ENCODE data around the gene DDRGK1.

The DDRGK1 gene

DNA sequence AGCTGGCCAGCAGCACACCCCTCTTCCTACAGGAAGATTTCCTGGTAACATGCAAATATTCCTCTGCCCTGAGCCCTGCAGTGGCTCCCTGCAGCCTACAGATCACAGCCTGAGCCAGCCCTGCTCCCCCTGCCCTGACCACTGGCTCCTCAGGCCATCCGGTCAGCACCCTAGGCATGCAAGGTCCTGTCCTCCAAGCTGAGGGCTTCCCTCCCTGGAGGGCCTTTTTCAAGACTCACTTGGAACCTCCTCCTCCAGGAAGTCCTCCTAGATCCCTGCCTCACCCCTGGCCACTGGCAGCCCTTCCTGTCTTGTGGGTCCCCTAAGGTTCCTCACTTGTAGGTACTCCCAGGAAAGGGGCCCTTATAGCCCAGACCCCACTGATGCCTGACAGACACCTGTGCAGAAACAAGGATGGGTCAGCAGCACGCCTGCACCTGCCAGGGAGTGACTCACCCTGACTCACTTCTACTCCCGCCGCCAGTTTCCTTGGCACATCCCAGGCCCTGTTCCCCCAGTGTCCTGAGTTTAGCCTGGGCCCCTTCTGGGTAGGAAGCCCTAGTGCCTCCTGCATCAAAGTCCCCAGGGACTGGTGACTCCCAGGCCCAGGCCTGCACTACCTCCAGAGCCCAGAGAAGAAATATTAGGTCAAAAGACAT, 31.3 kb upstream of the DDRGK1 start:
- TF ChIP-seq, protein P1, sequence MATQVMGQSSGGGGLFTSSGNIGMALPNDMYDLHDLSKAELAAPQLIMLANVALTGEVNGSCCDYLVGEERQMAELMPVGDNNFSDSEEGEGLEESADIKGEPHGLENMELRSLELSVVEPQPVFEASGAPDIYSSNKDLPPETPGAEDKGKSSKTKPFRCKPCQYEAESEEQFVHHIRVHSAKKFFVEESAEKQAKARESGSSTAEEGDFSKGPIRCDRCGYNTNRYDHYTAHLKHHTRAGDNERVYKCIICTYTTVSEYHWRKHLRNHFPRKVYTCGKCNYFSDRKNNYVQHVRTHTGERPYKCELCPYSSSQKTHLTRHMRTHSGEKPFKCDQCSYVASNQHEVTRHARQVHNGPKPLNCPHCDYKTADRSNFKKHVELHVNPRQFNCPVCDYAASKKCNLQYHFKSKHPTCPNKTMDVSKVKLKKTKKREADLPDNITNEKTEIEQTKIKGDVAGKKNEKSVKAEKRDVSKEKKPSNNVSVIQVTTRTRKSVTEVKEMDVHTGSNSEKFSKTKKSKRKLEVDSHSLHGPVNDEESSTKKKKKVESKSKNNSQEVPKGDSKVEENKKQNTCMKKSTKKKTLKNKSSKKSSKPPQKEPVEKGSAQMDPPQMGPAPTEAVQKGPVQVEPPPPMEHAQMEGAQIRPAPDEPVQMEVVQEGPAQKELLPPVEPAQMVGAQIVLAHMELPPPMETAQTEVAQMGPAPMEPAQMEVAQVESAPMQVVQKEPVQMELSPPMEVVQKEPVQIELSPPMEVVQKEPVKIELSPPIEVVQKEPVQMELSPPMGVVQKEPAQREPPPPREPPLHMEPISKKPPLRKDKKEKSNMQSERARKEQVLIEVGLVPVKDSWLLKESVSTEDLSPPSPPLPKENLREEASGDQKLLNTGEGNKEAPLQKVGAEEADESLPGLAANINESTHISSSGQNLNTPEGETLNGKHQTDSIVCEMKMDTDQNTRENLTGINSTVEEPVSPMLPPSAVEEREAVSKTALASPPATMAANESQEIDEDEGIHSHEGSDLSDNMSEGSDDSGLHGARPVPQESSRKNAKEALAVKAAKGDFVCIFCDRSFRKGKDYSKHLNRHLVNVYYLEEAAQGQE (IDR thresholded peaks at IDR 0.05; ENCODE audit: insufficient read depth in 1 of 2, low read depth in 2 of 2, low read length in 2 of 2): no peak
- TF ChIP-seq FOXP2 (optimal IDR thresholded peaks at IDR 0.05; ENCODE audit: borderline replicate concordance, extremely low read depth, extremely low read length, insufficient read depth): no peak

DNA sequence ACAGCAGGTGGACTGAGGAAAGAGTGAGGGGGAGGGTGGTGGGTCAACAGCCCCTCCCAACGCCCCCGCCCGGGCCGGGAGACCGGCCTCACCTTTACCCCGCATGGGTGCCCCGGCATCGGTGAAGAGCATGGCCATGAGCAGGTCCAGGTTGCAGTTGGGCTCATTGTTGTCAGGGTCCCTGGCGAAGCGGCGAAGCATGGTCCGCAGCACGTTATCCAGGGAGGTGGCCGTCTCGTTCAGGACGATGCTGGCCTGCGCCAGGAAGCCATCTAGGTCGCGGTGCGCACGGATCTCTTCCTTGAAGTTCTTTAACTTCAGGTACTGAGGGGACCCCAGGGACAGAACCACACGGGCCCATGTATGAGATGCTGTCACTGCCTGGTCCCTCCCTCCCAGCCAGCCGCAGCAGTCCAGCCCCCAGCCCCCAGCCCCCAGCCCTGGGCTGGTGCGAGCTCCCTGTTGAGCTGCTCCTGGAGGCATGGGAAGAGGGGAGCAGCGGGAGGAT, 29.6 kb upstream of the DDRGK1 start:
- TF ChIP-seq FOXP2 (optimal IDR thresholded peaks at IDR 0.05; ENCODE audit: borderline replicate concordance, extremely low read depth, extremely low read length, insufficient read depth): no peak
- no peak for TF ChIP-seq POLR2AphosphoS5 (IDR thresholded peaks at IDR 0.05; ENCODE audit: low read depth, low read length)
- TF ChIP-seq, protein P1 (IDR thresholded peaks at IDR 0.05; ENCODE audit: insufficient read depth in 1 of 2, low read depth in 2 of 2, low read length in 2 of 2): no peak
- TF ChIP-seq SIN3A (IDR thresholded peaks at IDR 0.05; ENCODE audit: borderline replicate concordance, insufficient read depth, low read length): no peak
- no peak for TF ChIP-seq TAF1 (IDR thresholded peaks at IDR 0.05; ENCODE audit: borderline replicate concordance, insufficient read depth, low read length)

DNA sequence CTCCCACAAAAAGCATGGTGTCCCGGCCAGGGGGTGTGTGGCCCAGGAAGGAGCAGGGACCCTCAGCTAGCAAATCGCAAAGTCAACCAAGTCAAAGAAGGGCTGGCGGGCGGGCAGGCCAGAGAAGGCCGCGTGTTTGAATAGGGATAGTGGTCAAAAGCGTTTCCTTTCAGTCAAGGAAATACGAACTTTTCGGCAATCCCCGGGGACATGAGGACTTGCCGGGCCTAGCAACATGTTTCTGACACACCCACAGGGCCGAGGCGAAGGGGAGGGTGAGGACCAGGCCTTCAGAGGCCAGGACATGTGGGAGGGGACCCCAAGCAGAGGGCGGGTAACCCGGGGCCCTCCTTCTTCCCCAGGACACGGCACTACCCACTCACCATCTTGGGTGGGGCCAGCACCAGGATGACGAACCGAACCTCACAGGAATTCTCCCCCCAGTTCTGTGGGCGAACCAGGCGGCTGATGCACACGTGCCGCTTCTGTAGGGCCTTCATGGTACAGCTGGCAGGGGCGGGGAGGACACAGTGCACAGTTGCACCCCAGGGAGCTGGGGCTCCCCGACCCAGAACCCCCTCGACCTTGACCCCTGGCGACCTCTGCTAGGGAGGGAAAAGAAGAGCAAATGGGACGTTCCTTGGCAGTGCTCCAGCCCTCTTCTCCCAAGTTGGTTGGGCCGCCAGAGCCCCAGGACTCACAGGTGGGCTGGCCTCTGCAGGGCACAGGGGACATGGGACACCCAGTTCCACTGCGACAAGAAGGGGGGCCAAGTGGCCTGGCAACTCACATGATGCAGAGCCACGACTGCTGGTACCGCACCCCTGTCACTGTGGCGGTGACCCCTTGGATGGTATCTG, 28.9 kb upstream of the DDRGK1 start:
- TF ChIP-seq SIN3A (IDR thresholded peaks at IDR 0.05; ENCODE audit: borderline replicate concordance, insufficient read depth, low read length): no peak
- TF ChIP-seq, protein P1 (IDR thresholded peaks at IDR 0.05; ENCODE audit: insufficient read depth in 1 of 2, low read depth in 2 of 2, low read length in 2 of 2): no peak
- no peak for TF ChIP-seq POLR2AphosphoS5 (IDR thresholded peaks at IDR 0.05; ENCODE audit: low read depth, low read length)
- no peak for TF ChIP-seq TAF1 (IDR thresholded peaks at IDR 0.05; ENCODE audit: borderline replicate concordance, insufficient read depth, low read length)
- no peak for TF ChIP-seq FOXP2 (optimal IDR thresholded peaks at IDR 0.05; ENCODE audit: borderline replicate concordance, extremely low read depth, extremely low read length, insufficient read depth)

DNA sequence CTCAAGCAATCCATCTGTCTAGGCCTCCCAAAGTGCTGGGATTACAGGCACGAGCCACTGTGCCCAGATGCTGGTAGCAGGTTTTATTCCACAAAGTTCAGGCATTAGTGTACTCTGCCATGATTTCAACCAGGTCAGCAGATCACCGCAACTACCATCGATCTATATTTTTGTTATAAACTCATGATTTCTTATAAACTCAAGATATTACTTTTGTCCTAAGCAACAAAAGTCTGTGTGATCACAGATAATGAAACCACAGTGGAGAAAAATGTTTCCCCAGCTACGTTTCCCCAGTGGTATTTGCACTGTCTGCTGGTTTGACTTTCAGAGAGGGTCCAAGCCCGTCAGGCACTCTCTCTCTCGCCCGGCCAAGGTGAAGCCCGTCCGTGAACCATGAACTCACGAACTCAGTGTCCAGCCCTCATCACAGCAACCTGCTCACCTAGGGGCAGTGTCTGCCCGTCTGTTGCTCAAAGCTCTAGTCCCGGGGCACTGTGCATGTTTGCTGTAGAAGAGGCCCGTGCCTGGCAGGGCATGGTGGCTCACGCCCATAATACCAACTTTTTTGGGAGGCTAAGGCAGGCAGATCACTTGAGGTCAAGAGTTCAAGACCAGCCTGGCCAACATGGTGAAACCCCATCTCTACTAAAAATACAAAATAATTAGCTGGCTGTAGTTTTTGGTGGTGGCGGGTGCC, 27.6 kb upstream of the DDRGK1 start:
- no peak for TF ChIP-seq FOXP2 (optimal IDR thresholded peaks at IDR 0.05; ENCODE audit: borderline replicate concordance, extremely low read depth, extremely low read length, insufficient read depth)
- no peak for TF ChIP-seq TAF1 (IDR thresholded peaks at IDR 0.05; ENCODE audit: borderline replicate concordance, insufficient read depth, low read length)
- TF ChIP-seq POLR2AphosphoS5 (IDR thresholded peaks at IDR 0.05; ENCODE audit: low read depth, low read length): no peak
- TF ChIP-seq, protein P1 (IDR thresholded peaks at IDR 0.05; ENCODE audit: insufficient read depth in 1 of 2, low read depth in 2 of 2, low read length in 2 of 2): no peak
- no peak for TF ChIP-seq SIN3A (IDR thresholded peaks at IDR 0.05; ENCODE audit: borderline replicate concordance, insufficient read depth, low read length)

All from PFSK-1 (cell line).